Esophagus squamous epithelium (tissue), 4 donors: ENCODE results near the gene ZNF813.

Experiments used
- CTCF ChIP-seq, 6 experiments: fragments of 450-650 bp in 4 of 6; fragments of 200-600 bp in 2 of 6; sonication (generic) in 2 of 6; IDR thresholded peaks; one replicate each; pipeline ENCODE4 v1.5.1; 2016 to 2019; ENCODE audit warnings: antibody characterized with exemption in 6 of 6, mild to moderate bottlenecking in 4 of 6, moderate library complexity in 4 of 6
- POLR2A ChIP-seq, 4 donors: fragments of 450-650 bp; IDR thresholded peaks; one replicate each; pipeline ENCODE4 v1.6.1; 2017; ENCODE audit warnings: antibody characterized with exemption in 4 of 4, mild to moderate bottlenecking in 4 of 4, moderate library complexity in 3 of 4

GRCh38 chr19:53492153-53492552 is 24.6 kb downstream of the ZNF813 start:
- TF ChIP-seq POLR2A (IDR thresholded peaks at IDR 0.05) (no peak), CTCF (IDR thresholded peaks at IDR 0.05) (no peak)
